GM23338 (cell line): ENCODE data around the gene MANBA. TPM values are rescaled to one million over a fixed set of nuclear protein-coding genes. Genes with fewer than 3 reads are reported as not detected.

ENCODE experiments used
- ATAC-seq: fragments of 200-7000 bp; cut with Tn5 transposase; 3 replicates; pipeline ENCODE4 v1.9.1; 2020
- DNase-seq: peaks from one replicate; pipeline ENCODE4 v3.0.0-alpha.2; 2015; ENCODE audit warnings: low spot score
- H2AFZ ChIP-seq: fragments of 200-600 bp; sonication (generic); 2 replicates; pipeline ENCODE4 v1.8.0; 2016; ENCODE audit warnings: antibody characterized with exemption, mild to moderate bottlenecking, moderate library complexity
- H3F3A ChIP-seq: fragments of 200-600 bp; sonication (generic); replicated peaks from 2 replicates; pipeline ENCODE4 v1.8.0; 2017; ENCODE audit warnings: antibody characterized with exemption, mixed run types, low read depth
- H3K27ac ChIP-seq: fragments of 200-600 bp; sonication (generic); 2 replicates; pipeline ENCODE4 v1.6.1; 2016; ENCODE audit warnings: low read depth
- H3K27me3 ChIP-seq: fragments of 200-600 bp; sonication (generic); 2 replicates; pipeline ENCODE4 v1.8.0; 2016; ENCODE audit warnings: mild to moderate bottlenecking, mixed run types, moderate library complexity; ENCODE audit not compliant: insufficient read depth
- H3K36me3 ChIP-seq: fragments of 200-600 bp; sonication (generic); 2 replicates; pipeline ENCODE4 v1.8.0; 2016; ENCODE audit warnings: mild to moderate bottlenecking; ENCODE audit not compliant: insufficient read depth
- H3K4me1 ChIP-seq: fragments of 200-600 bp; sonication (generic); 2 replicates; pipeline ENCODE4 v1.8.0; 2016; ENCODE audit warnings: mild to moderate bottlenecking, moderate library complexity; ENCODE audit not compliant: insufficient read depth
- H3K4me2 ChIP-seq: fragments of 200-600 bp; sonication (generic); 2 replicates; pipeline ENCODE4 v1.7.1; 2017; ENCODE audit warnings: mixed run types
- H3K4me3 ChIP-seq: fragments of 200-600 bp; sonication (generic); 2 replicates; pipeline ENCODE4 v1.6.1; 2016; ENCODE audit warnings: mixed run types
- H3K79me2 ChIP-seq: fragments of 200-600 bp; sonication (generic); replicated peaks from 2 replicates; pipeline ENCODE4 v1.8.0; 2017; ENCODE audit warnings: mild to moderate bottlenecking; ENCODE audit not compliant: insufficient read depth
- H3K9me2 ChIP-seq: fragments of 200-600 bp; sonication (generic); 2 replicates; pipeline ENCODE4 v1.8.0; 2017; ENCODE audit not compliant: insufficient read depth
- H4K20me1 ChIP-seq: fragments of 200-600 bp; sonication (generic); replicated peaks from 2 replicates; pipeline ENCODE4 v1.8.0; 2017; ENCODE audit warnings: mild to moderate bottlenecking; ENCODE audit not compliant: insufficient read depth
- H3K27ac Mint-ChIP-seq: 2 replicates; pipeline ENCODE4 v1.8.0; 2020; ENCODE audit warnings: inconsistent platforms, mild to moderate bottlenecking, moderate library complexity, mixed read lengths
- H3K27me3 Mint-ChIP-seq: 3 replicates; pipeline ENCODE4 v1.8.0; 2022; ENCODE audit warnings: low read depth, mild to moderate bottlenecking, moderate library complexity, mixed read lengths, inconsistent platforms; ENCODE audit not compliant: insufficient read depth, poor library complexity
- H3K36me3 Mint-ChIP-seq: 3 replicates; pipeline ENCODE4 v1.8.0; 2021; ENCODE audit warnings: low read depth, mild to moderate bottlenecking, inconsistent platforms, moderate library complexity, mixed read lengths
- H3K4me1 Mint-ChIP-seq: 3 replicates; pipeline ENCODE4 v1.8.0; 2020; ENCODE audit warnings: mild to moderate bottlenecking, inconsistent platforms, mixed read lengths
- H3K4me3 Mint-ChIP-seq: 3 replicates; pipeline ENCODE4 v1.8.0; 2021; ENCODE audit warnings: moderate library complexity, mild to moderate bottlenecking, inconsistent platforms, mixed read lengths
- H3K9me3 Mint-ChIP-seq: 3 replicates; pipeline ENCODE4 v1.8.0; 2020; ENCODE audit warnings: moderate library complexity, mild to moderate bottlenecking, inconsistent platforms, mixed read lengths
- CREB1 ChIP-seq: fragments of 250-450 bp; sonication (Bioruptor Pico); IDR thresholded peaks from 2 replicates; pipeline ENCODE4 v1.5.0; 2020; ENCODE audit warnings: low read depth, mild to moderate bottlenecking, moderate library complexity
- CTCF ChIP-seq, 2 experiments: fragments of 200-600 bp in 1 of 2; sonication (generic) in 1 of 2; conservative IDR thresholded peaks; 2 replicates each; pipeline versions ENCODE4 v1.5.1 to v1.6.1; 2016 to 2017; ENCODE audit warnings: antibody characterized with exemption in 2 of 2, low read depth in 2 of 2, mild to moderate bottlenecking in 2 of 2, moderate library complexity in 1 of 2
- ETS1 ChIP-seq: IDR thresholded peaks from 2 replicates; pipeline ENCODE4 v1.6.1; 2016; ENCODE audit warnings: antibody characterized with exemption
- EZH2 ChIP-seq: fragments of 200-600 bp; sonication (generic); IDR thresholded peaks from one replicate; pipeline ENCODE4 v1.8.0; 2017; ENCODE audit warnings: antibody characterized with exemption, mild to moderate bottlenecking, low read depth; ENCODE audit not compliant: unreplicated experiment
- EZH2phosphoT487 ChIP-seq: fragments of 200-600 bp; sonication (generic); IDR thresholded peaks from one replicate; pipeline ENCODE4 v1.8.1; 2018; ENCODE audit warnings: antibody characterized with exemption; ENCODE audit not compliant: unreplicated experiment
- JUNB ChIP-seq: IDR thresholded peaks from one replicate; pipeline ENCODE4 v1.6.1; 2016; ENCODE audit warnings: antibody characterized with exemption; ENCODE audit not compliant: unreplicated experiment
- NANOG ChIP-seq: IDR thresholded peaks from 2 replicates; pipeline ENCODE4 v1.6.1; 2016; ENCODE audit warnings: antibody characterized with exemption, borderline replicate concordance
- POLR2AphosphoS5 ChIP-seq: IDR thresholded peaks from 2 replicates; pipeline ENCODE4 v1.6.1; 2016; ENCODE audit warnings: antibody characterized with exemption, low read depth
- REST ChIP-seq: IDR thresholded peaks from one replicate; pipeline ENCODE4 v1.6.1; 2018; ENCODE audit warnings: antibody characterized with exemption; ENCODE audit not compliant: unreplicated experiment
- ZNF114 ChIP-seq: fragments of 250-450 bp; sonication (Bioruptor Pico); IDR thresholded peaks from 2 replicates; pipeline ENCODE4 v1.5.0; 2020; ENCODE audit warnings: mild to moderate bottlenecking, moderate library complexity
- ZNF331 ChIP-seq: fragments of 250-450 bp; sonication (Bioruptor Pico); IDR thresholded peaks from 2 replicates; pipeline ENCODE4 v1.5.0; 2020; ENCODE audit warnings: low read depth, mild to moderate bottlenecking, moderate library complexity
- polyA plus RNA-seq: library from polyadenylated mRNA; unstranded; fragments of >200 nt; fragmentation: Nextera tagmentation; extraction: Ambion mirVana; gene quantifications from 2 replicates; pipeline ENCODE4 v1.2.1, GENCODE V29; 2016
- total RNA-seq: library from RNA; depleted of rRNA; stranded (reverse); fragments of >200 nt; shearing (Covaris generic); gene quantifications from 2 replicates; pipeline ENCODE4 v1.2.3, GENCODE V29; 2014
- TF ChIP-seq, protein P1 (sequence below): fragments of 250-450 bp; sonication (Bioruptor Pico); IDR thresholded peaks from 2 replicates; pipeline ENCODE4 v1.5.0; 2020; ENCODE audit warnings: mild to moderate bottlenecking, moderate library complexity

The MANBA gene
- total and polyA plus RNA-seq, 2 experiments from 2014 or later = 13.2 to 54.3 TPM

GRCh38 chr4:102601586-102602227, 159.1 kb downstream of the MANBA start:
- Histone ChIP-seq H3K27ac (no peak overlapping the region), H3K4me1 (no peaks in the 10 kb centered on the region), H2AFZ (no peak overlapping the region), H3K9me2 (no peaks in the 10 kb centered on the region), H3K27me3 (no peaks in the 10 kb centered on the region), H4K20me1 (no peaks in the 10 kb centered on the region), H3K79me2 (no peaks in the 10 kb centered on the region), H3K4me3 (no peak overlapping the region), H3K4me2 (no peak overlapping the region), H3K36me3 (no peaks in the 10 kb centered on the region), H3F3A (no peaks in the 10 kb centered on the region)
- H3K27ac Mint-ChIP-seq = no peak overlapping the region
- no peak overlapping the region for H3K4me3 Mint-ChIP-seq
- no peak for TF ChIP-seq REST
- no peak for TF ChIP-seq ZNF331 (CRISPR knock-in tag)
- TF ChIP-seq JUNB = no peak
- TF ChIP-seq EZH2phosphoT487 = no peak
- no peak for TF ChIP-seq EZH2
- no peak for TF ChIP-seq NANOG
- TF ChIP-seq CTCF (conservative IDR thresholded peaks at IDR 0.05; ENCODE audit: low read depth in 2 of 2) = no peak
- TF ChIP-seq, protein P1, sequence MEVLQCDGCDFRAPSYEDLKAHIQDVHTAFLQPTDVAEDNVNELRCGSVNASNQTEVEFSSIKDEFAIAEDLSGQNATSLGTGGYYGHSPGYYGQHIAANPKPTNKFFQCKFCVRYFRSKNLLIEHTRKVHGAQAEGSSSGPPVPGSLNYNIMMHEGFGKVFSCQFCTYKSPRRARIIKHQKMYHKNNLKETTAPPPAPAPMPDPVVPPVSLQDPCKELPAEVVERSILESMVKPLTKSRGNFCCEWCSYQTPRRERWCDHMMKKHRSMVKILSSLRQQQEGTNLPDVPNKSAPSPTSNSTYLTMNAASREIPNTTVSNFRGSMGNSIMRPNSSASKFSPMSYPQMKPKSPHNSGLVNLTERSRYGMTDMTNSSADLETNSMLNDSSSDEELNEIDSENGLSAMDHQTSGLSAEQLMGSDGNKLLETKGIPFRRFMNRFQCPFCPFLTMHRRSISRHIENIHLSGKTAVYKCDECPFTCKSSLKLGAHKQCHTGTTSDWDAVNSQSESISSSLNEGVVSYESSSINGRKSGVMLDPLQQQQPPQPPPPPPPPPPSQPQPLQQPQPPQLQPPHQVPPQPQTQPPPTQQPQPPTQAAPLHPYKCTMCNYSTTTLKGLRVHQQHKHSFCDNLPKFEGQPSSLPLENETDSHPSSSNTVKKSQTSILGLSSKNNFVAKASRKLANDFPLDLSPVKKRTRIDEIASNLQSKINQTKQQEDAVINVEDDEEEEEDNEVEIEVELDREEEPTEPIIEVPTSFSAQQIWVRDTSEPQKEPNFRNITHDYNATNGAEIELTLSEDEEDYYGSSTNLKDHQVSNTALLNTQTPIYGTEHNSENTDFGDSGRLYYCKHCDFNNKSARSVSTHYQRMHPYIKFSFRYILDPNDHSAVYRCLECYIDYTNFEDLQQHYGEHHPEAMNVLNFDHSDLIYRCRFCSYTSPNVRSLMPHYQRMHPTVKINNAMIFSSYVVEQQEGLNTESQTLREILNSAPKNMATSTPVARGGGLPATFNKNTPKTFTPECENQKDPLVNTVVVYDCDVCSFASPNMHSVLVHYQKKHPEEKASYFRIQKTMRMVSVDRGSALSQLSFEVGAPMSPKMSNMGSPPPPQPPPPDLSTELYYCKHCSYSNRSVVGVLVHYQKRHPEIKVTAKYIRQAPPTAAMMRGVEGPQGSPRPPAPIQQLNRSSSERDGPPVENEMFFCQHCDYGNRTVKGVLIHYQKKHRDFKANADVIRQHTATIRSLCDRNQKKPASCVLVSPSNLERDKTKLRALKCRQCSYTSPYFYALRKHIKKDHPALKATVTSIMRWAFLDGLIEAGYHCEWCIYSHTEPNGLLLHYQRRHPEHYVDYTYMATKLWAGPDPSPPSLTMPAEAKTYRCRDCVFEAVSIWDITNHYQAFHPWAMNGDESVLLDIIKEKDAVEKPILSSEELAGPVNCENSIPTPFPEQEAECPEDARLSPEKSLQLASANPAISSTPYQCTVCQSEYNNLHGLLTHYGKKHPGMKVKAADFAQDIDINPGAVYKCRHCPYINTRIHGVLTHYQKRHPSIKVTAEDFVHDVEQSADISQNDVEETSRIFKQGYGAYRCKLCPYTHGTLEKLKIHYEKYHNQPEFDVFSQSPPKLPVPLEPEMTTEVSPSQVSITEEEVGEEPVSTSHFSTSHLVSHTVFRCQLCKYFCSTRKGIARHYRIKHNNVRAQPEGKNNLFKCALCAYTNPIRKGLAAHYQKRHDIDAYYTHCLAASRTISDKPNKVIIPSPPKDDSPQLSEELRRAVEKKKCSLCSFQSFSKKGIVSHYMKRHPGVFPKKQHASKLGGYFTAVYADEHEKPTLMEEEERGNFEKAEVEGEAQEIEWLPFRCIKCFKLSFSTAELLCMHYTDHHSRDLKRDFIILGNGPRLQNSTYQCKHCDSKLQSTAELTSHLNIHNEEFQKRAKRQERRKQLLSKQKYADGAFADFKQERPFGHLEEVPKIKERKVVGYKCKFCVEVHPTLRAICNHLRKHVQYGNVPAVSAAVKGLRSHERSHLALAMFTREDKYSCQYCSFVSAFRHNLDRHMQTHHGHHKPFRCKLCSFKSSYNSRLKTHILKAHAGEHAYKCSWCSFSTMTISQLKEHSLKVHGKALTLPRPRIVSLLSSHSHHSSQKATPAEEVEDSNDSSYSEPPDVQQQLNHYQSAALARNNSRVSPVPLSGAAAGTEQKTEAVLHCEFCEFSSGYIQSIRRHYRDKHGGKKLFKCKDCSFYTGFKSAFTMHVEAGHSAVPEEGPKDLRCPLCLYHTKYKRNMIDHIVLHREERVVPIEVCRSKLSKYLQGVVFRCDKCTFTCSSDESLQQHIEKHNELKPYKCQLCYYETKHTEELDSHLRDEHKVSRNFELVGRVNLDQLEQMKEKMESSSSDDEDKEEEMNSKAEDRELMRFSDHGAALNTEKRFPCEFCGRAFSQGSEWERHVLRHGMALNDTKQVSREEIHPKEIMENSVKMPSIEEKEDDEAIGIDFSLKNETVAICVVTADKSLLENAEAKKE (CRISPR knock-in tag) = no peak
- no peak for TF ChIP-seq POLR2AphosphoS5
- no peak for TF ChIP-seq ZNF114 (CRISPR knock-in tag)
- TF ChIP-seq CREB1 (CRISPR knock-in tag) = no peak
- TF ChIP-seq ETS1 = no peak
- DNase-seq (no peak), ATAC-seq (no peak)
- no peaks in the 10 kb centered on the region for H3K27me3 Mint-ChIP-seq
- no peaks in the 10 kb centered on the region for H3K9me3 Mint-ChIP-seq
- no peaks in the 10 kb centered on the region for H3K4me1 Mint-ChIP-seq
- no peaks in the 10 kb centered on the region; the same call in 2 of the 3 replicates for H3K36me3 Mint-ChIP-seq
